Ishikawa (cell line): ENCODE results near the gene RALGPS2.

ENCODE experiments used
- CEBPB ChIP-seq: IDR thresholded peaks from 2 replicates; pipeline ENCODE4 v1.6.1; 2012
- CREB1 ChIP-seq: IDR thresholded peaks from 2 replicates; pipeline ENCODE4 v1.6.1; 2012; ENCODE audit warnings: low read depth
- EGR1 ChIP-seq: IDR thresholded peaks from 2 replicates; pipeline ENCODE4 v1.6.1; 2012
- EP300 ChIP-seq: IDR thresholded peaks from 2 replicates; pipeline ENCODE4 v1.6.1; 2012; ENCODE audit warnings: borderline replicate concordance
- FOXM1 ChIP-seq: IDR thresholded peaks from 2 replicates; pipeline ENCODE4 v1.6.1; 2012; ENCODE audit warnings: low read depth, borderline replicate concordance
- NFIC ChIP-seq: IDR thresholded peaks from 2 replicates; pipeline ENCODE4 v1.6.1; 2012
- RAD21 ChIP-seq: IDR thresholded peaks from 2 replicates; pipeline ENCODE4 v1.6.1; 2012; ENCODE audit warnings: low read depth
- TAF1 ChIP-seq: IDR thresholded peaks from 2 replicates; pipeline ENCODE4 v1.6.1; 2012; ENCODE audit warnings: low read depth, mild to moderate bottlenecking
- TCF12 ChIP-seq: IDR thresholded peaks from 2 replicates; pipeline ENCODE4 v1.6.1; 2012; ENCODE audit warnings: low read depth
- TEAD4 ChIP-seq: IDR thresholded peaks from 2 replicates; pipeline ENCODE4 v1.6.1; 2012
- YY1 ChIP-seq: IDR thresholded peaks from 2 replicates; pipeline ENCODE4 v1.6.1; 2012; ENCODE audit warnings: low read depth
- ZBTB7A ChIP-seq: IDR thresholded peaks from 2 replicates; pipeline ENCODE4 v1.6.1; 2012; ENCODE audit warnings: low read depth
- TF ChIP-seq, protein P1 (sequence below): IDR thresholded peaks from 2 replicates; pipeline ENCODE4 v1.6.1; 2012
- TF ChIP-seq, protein P2 (sequence below): IDR thresholded peaks from 2 replicates; pipeline ENCODE4 v1.6.1; 2012
- TF ChIP-seq, protein P3 (sequence below): IDR thresholded peaks from 2 replicates; pipeline ENCODE4 v1.6.1; 2012; ENCODE audit warnings: low read depth, mild to moderate bottlenecking

RALGPS2 gene

DNA sequence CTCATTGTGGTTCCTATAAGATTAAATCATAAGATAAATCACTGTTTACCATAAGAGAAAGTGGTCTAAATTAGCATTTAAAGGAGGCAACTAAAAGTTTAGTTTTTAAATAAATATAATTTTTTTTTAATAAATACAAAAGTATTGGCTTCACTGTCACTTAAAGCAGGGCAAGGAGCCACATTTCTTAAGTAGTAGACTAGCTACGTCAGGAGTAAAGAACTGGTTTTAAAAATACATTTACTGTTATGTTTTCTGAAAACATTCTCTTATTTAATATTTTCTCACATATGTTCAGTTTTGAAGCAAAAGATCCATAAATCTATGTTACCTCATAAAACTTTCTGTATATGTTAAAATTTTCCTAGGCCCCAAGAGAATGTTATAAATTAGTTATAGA is 143.7 kb downstream of the RALGPS2 start:
- TF ChIP-seq, protein P1, sequence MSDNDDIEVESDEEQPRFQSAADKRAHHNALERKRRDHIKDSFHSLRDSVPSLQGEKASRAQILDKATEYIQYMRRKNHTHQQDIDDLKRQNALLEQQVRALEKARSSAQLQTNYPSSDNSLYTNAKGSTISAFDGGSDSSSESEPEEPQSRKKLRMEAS: no peak
- TF ChIP-seq ZBTB7A (no peak), EGR1 (no peak), NFIC (no peak), EP300 (no peak), YY1 (no peak), TEAD4 (no peak), TCF12 (no peak), CEBPB (no peak), TAF1 (no peak), FOXM1 (no peak), RAD21 (no peak), CREB1 (no peak)
- TF ChIP-seq, protein P2, sequence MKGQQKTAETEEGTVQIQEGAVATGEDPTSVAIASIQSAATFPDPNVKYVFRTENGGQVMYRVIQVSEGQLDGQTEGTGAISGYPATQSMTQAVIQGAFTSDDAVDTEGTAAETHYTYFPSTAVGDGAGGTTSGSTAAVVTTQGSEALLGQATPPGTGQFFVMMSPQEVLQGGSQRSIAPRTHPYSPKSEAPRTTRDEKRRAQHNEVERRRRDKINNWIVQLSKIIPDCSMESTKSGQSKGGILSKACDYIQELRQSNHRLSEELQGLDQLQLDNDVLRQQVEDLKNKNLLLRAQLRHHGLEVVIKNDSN: no peak
- TF ChIP-seq, protein P3, sequence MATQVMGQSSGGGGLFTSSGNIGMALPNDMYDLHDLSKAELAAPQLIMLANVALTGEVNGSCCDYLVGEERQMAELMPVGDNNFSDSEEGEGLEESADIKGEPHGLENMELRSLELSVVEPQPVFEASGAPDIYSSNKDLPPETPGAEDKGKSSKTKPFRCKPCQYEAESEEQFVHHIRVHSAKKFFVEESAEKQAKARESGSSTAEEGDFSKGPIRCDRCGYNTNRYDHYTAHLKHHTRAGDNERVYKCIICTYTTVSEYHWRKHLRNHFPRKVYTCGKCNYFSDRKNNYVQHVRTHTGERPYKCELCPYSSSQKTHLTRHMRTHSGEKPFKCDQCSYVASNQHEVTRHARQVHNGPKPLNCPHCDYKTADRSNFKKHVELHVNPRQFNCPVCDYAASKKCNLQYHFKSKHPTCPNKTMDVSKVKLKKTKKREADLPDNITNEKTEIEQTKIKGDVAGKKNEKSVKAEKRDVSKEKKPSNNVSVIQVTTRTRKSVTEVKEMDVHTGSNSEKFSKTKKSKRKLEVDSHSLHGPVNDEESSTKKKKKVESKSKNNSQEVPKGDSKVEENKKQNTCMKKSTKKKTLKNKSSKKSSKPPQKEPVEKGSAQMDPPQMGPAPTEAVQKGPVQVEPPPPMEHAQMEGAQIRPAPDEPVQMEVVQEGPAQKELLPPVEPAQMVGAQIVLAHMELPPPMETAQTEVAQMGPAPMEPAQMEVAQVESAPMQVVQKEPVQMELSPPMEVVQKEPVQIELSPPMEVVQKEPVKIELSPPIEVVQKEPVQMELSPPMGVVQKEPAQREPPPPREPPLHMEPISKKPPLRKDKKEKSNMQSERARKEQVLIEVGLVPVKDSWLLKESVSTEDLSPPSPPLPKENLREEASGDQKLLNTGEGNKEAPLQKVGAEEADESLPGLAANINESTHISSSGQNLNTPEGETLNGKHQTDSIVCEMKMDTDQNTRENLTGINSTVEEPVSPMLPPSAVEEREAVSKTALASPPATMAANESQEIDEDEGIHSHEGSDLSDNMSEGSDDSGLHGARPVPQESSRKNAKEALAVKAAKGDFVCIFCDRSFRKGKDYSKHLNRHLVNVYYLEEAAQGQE: no peak

DNA sequence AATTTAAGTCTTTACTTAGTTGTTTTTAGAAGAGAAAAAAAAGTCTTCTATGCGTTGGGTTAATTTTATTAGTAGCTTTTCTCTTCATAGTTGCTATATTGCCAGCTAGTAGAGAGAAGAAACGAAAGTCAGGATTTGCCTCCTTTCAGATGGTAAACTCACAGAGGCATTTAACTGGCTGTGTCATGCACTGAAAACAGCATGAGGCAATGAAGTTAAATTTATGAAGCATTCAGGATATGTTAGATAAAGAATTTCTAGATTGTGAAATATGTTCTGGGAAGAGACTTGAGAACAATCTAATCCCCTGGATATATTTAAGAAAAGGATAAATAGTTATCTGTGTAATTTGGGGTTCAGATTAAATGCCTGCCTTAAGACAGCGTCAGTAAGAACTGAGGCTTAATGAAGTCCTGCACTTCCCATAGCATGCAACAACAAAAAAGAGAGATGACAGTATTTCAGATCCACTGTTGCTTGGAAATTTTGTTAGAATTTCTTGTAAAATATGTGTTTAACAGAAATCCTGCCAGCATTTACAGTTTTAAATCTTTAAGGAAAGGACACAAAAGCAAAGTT is 144.2 kb downstream of the RALGPS2 start:
- TF ChIP-seq RAD21: no peak

DNA sequence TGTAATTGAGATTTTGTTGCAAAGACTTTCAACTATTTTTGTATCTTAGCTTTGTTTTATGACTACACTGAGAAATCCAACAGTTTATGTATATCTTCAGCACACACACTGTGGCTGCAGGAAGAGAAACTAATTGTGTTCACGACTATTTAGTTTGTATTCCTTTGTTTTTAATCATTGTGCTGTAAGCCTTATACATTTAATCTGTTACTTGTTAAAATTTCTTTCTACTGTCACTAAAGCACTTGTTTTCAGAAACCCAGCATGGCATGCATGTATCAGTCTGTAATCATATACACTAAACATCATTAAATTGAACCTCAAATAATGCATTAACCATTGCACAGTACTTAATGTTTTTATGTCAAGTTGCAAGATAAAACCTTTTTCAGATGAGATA is 145.2 kb downstream of the RALGPS2 start:
- TF ChIP-seq, protein P1: no peak
- TF ChIP-seq, protein P2: no peak
- TF ChIP-seq FOXM1 (no peak), CEBPB (no peak), YY1 (no peak), RAD21 (no peak), CREB1 (no peak), ZBTB7A (no peak), EGR1 (no peak), TEAD4 (no peak), NFIC (no peak), TCF12 (no peak)
- TF ChIP-seq, protein P3: no peak

DNA sequence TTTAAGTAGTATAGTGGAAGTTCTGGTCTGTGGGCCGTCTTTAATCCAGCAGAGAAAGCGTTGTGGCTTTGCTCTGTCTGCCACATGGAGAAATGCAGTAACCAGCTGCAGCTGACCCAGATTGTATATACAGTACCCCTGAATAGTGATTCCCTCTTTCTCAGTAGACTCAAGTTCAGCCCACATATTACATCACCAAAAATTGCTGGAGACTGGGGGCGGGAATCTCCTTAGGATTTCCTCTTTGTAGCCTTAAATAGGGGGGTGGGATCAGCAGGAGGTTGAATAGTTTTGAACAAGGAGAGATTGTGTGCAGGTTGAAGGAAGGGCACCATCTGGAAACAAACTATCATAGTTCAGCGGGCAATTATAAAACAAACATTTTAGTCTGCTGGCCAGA is 145.9 kb downstream of the RALGPS2 start, which contains the start of gene ANGPTL1:
ANGPTL1 (minus strand) TSS at position 134 of the 400 bp plus-strand sequence. CDS start 5,301 bp downstream, outside the sequence.
- TF ChIP-seq TCF12: no peak
- TF ChIP-seq EP300: no peak
- TF ChIP-seq YY1: no peak

DNA sequence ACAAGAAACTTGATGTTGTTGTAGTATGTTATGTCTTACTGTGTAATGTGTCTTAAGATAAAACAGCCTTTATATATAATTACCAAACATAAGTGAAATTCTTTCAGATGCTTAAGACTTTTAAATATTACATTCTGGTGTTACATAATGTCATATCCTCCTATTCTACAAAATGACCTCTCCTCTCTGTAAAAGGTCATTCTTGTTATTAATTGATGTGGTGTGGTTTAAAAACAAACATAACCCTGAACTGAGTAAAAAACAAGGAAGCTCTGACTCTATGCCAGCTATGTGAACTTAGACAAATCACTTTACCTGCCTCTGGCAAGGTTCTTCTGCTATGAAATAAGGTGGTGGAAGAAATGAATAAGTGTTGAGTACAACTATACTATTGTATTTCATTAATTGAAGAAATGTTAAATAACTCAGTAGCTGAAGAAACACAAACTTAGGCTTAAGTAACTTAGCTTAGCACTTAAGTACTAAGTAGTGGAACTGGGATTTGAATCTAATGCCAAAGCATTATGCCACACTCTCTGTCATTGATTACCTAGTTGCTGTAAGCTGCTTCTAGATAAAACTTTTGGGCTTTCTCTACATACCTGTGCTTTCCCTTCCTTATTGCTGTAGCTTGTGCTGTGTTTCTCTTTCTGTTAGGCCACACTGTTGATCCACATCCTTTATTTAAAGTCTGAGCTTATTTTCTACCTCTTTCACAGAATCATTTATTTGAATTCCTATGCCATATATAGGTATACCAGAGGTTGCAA is 146.7 kb downstream of the RALGPS2 start:
- TF ChIP-seq TEAD4: no peak
- no peak for TF ChIP-seq NFIC
- TF ChIP-seq, protein P1: no peak
- TF ChIP-seq EGR1: no peak
- TF ChIP-seq ZBTB7A: no peak
- no peak for TF ChIP-seq YY1
- no peak for TF ChIP-seq EP300
- TF ChIP-seq, protein P3: no peak
- no peak for TF ChIP-seq CREB1
- no peak for TF ChIP-seq CEBPB
- TF ChIP-seq FOXM1: no peak
- TF ChIP-seq RAD21: no peak
- TF ChIP-seq, protein P2: no peak
- TF ChIP-seq TAF1: no peak
- no peak for TF ChIP-seq TCF12
